Mesothelial cell of epicardium (in vitro differentiated cells): ENCODE measurements around the gene DOCK11. TPM values are rescaled to one million over a fixed set of nuclear protein-coding genes. Genes with fewer than 3 reads are reported as not detected.

Experiments used
- DNase-seq, 2 experiments: peaks; one replicate each; pipeline ENCODE4 v3.0.0; 2021; ENCODE audit warnings: low spot score in 2 of 2; ENCODE audit not compliant: unreplicated experiment in 2 of 2
- H3K27ac Mint-ChIP-seq: 2 replicates; pipeline ENCODE4 v1.8.0; 2021; ENCODE audit warnings: mixed read lengths
- H3K27me3 Mint-ChIP-seq: 2 replicates; pipeline ENCODE4 v1.8.0; 2021; ENCODE audit warnings: low read depth, mixed read lengths
- H3K36me3 Mint-ChIP-seq: 2 replicates; pipeline ENCODE4 v1.8.0; 2021; ENCODE audit warnings: mixed read lengths
- H3K4me1 Mint-ChIP-seq: 2 replicates; pipeline ENCODE4 v1.8.0; 2021; ENCODE audit warnings: mixed read lengths
- H3K4me3 Mint-ChIP-seq: 2 replicates; pipeline ENCODE4 v1.8.0; 2021; ENCODE audit warnings: mild to moderate bottlenecking, moderate library complexity, mixed read lengths
- H3K9me3 Mint-ChIP-seq: 2 replicates; pipeline ENCODE4 v1.8.0; 2021; ENCODE audit warnings: mixed read lengths
- CTCF ChIP-seq: fragments of 200-600 bp; sonication (generic); IDR thresholded peaks from one replicate; pipeline ENCODE4 v1.5.0; 2021; ENCODE audit warnings: antibody characterized with exemption; ENCODE audit not compliant: unreplicated experiment
- total RNA-seq: library from RNA; stranded (reverse); gene quantifications from 3 replicates; pipeline ENCODE4 v1.2.1, GENCODE V29; 2021

The DOCK11 gene
- 53.6 to 58.2 TPM (median 56.7 TPM) in 3 replicates for total RNA-seq

GRCh38 chrX:118495061-118495921 is at the start of gene DOCK11:
Gene DOCK11 (plus strand): TSS chrX:118495815. CDS start chrX:118495972, 157 bp downstream.
- peaks cover 22% of the 10 kb centered on the region for H3K4me1 Mint-ChIP-seq

GRCh38 chrX:118448273-118448783 is 47.3 kb upstream of the DOCK11 start:
- DNase-seq: no peak
- Mint-ChIP-seq H3K9me3 (peaks cover 2% of the 10 kb centered on the region), H3K4me3 (no peak overlapping the region), H3K27me3 (no peaks in the 10 kb centered on the region), H3K36me3 (peaks cover 14% of the 10 kb centered on the region), H3K4me1 (no peaks in the 10 kb centered on the region), H3K27ac (no peak overlapping the region)
- no peak for TF ChIP-seq CTCF

More at GRCh38 chrX:118495061-118495921, at the start of gene DOCK11:
- peak; percentile 43 to 60 for DNase-seq
- H3K36me3 Mint-ChIP-seq: no peaks in the 10 kb centered on the region
- TF ChIP-seq CTCF: no peak
- peak within 1 kb of the TSS; percentile 89 for H3K4me3 Mint-ChIP-seq
- peak within 1 kb of the TSS; percentile 75 for H3K27ac Mint-ChIP-seq
- peaks cover 23% of the 10 kb centered on the region for H3K9me3 Mint-ChIP-seq
- no peaks in the 10 kb centered on the region for H3K27me3 Mint-ChIP-seq

- peaks cover 4% of the 10 kb centered on the region for H3K9me3 Mint-ChIP-seq
- TF ChIP-seq CTCF: no peak
- H3K27ac Mint-ChIP-seq: no peak overlapping the region
Measured at GRCh38 chrX:118455013-118455412, 40.6 kb upstream of the DOCK11 start.

GRCh38 chrX:118459494-118459893 is 36.1 kb upstream of the DOCK11 start:
- DNase-seq: no peak
- Mint-ChIP-seq H3K4me3 (no peak overlapping the region), H3K9me3 (peaks cover 5% of the 10 kb centered on the region), H3K27me3 (no peaks in the 10 kb centered on the region), H3K27ac (no peak overlapping the region), H3K4me1 (no peaks in the 10 kb centered on the region), H3K36me3 (no peaks in the 10 kb centered on the region)
- TF ChIP-seq CTCF: peak; percentile 49

More at GRCh38 chrX:118455013-118455412, 40.6 kb upstream of the DOCK11 start:
- Mint-ChIP-seq H3K4me1 (no peaks in the 10 kb centered on the region), H3K4me3 (no peak overlapping the region), H3K36me3 (peaks cover 11% of the 10 kb centered on the region), H3K27me3 (no peaks in the 10 kb centered on the region)
- DNase-seq: no peak

- DNase-seq: no peak
- TF ChIP-seq CTCF: no peak
- no peaks in the 10 kb centered on the region for H3K36me3 Mint-ChIP-seq
- no peak overlapping the region for H3K27ac Mint-ChIP-seq
- peaks cover 5% of the 10 kb centered on the region for H3K9me3 Mint-ChIP-seq
- H3K27me3 Mint-ChIP-seq: no peaks in the 10 kb centered on the region
- H3K4me1 Mint-ChIP-seq: no peaks in the 10 kb centered on the region
- no peak overlapping the region for H3K4me3 Mint-ChIP-seq
Measured at GRCh38 chrX:118464501-118464900, 31.1 kb upstream of the DOCK11 start.
